Endothelial cell of coronary artery (primary cell): ENCODE data around the gene OPRL1. TPM values are rescaled to one million over a fixed set of nuclear protein-coding genes. Genes with fewer than 3 reads are reported as not detected.

Source experiments
- total RNA-seq: library from RNA; depleted of rRNA; stranded (reverse); fragments of >200 nt; gene quantifications from 2 replicates; pipeline ENCODE4 v1.2.3, GENCODE V29; 2014

OPRL1 gene
- 1.3 and 2.6 TPM in 2 replicates for total RNA-seq

DNA sequence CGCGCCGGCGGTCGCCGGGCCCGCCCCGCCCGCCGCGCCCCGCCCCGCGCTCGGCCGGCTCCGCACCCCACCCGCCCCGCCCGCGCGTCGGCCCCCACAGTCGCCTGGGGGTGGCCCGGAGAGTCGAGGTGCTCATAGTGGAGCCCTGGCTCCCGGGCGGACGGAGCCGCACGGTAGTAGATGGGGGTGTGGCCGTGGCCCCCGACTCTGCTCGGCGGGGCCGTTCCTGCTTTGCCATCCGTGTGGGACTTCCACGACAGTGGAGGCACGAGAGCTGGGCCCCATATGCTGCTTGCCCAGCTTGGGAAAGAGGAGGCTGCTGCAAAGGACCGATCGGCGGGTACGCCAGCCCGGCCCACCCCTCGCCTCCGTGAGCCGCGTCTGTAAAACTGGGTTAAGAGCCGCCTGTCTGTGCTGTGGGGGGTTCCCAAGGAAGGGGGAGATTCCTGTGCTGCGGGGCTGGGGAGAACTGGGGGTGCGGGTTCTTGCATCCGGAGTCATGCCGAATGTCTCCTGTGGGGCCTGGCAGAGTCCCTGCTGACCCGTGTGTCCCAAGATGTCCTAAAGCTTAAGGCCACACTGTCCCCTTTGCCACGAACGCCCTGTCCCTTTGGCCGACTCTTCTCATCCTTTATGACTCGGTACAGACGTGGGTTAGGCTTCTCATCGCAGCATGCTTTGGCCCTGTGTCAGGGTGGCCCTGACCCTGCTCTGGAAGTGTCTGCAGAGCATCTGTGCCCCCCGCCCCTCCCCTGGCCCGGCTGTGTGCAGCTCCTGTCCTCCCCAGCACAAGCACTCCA, at the start of gene OPRL1:
Gene OPRL1, plus strand, starts transcription at position 70 of the 800 bp plus-strand sequence. CDS start 12,639 bp downstream, outside the sequence.

DNA sequence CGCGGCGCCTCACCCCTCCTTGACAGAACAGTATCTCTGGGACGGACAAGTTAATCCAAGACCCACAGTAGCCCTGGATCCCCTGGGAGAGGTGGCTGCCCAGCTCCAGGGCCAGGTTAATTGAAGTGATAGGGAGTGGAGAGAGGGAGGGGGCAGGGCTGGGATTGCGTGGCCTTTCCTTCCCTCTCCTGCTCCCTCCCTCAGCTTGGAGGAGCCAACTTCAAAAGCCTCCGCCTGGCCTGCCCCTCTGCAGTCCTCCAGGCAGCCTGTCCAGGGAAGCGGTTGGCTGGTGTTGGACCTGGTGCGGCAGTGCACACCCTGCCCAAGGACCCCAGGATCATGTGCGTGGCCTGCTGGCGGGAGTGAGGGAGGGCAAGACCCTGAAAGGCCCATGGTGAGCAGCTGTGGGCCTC, 43.9 kb upstream of the OPRL1 start, which contains the start of gene C20orf204:
Gene C20orf204, plus strand, starts transcription at position 250 of the 413 bp plus-strand sequence. Its CDS starts 142 bp downstream, at position 392.

DNA sequence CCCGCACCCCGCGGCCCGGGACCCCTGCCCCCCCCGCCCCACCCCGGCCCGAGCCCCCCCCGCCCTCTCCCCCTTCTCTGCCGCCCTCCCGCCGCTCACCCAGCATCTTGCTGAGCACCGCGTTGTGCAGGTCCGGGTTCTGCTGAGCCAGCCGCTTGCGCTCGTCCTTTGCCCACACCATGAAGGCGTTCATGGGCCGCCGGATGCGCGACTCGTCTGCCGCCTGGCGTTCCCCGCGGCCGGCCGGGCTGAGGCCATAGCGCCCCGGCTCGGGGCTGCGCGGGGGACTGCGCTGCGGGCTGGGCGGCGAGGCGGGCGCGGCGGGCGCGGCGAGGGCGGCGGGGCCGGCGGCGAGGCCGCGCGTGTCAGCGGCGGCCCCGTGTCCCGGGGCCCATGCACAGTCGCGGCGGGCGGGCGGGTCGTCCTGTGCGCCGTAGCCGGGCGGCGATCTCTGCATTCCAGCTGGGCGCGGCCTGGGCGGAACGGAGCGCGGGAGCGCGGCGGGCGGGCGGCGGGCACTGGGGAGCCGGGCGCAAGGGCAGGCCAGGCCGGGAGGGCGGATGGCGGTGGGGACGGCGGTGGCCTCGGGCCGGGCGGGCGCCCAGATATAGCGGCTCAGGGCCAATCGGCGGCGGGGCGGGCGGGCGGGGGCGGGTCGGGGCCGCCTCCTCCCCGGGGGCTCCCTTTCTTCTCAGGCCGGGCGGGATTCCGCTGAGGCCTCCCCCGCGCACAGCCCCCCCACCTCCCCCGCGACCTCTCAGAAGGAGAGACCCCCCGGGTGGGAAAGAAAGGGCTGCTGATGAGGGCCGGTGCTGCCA, 30.6 kb upstream of the OPRL1 start, which contains the start of gene SOX18:
Gene SOX18, minus strand, starts transcription at position 580 of the 818 bp plus-strand sequence. Its CDS starts 123 bp downstream, at position 457.

DNA sequence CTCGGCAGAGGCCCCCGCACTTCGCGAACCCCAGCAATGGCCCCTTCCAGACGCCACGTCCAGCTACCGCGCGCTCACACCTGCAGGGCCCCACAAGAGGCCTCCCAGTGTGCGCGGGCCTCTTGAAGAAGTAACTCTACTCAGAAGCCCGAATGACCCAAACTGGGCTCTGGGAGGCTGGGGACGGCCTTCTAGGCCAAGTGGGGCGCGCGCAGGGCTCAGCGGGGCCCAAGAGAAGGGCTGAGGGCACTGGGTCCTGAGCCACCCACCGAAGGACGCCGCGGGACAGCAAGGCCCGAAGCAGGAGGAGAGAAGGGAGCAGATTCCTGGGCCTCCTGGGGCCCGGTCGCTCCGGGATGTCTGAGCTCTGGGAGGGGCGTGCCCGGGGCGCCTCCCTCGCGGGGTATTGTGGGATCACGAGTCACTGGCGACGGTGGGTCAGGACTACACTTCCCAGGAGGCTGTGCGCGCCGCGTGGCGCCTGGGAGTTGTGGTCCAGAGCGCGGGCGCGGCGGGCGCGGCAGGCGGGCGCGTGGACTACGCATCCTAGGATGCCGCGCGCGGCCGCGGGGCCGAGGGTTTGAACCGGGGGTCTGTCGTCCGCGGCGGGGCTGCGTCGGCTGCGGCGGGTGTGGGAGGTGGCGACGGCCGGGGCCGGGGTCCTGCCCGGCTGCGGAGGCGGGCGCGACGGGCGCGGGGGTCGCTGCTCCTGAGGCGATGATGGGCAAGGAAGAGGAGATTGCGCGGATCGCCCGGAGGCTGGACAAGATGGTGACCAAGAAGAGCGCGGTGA, 17.1 kb upstream of the OPRL1 start, which contains the start of gene TCEA2:
Gene TCEA2, plus strand, starts transcription at position 603 of the 793 bp plus-strand sequence. Its CDS starts 115 bp downstream, at position 718.

DNA sequence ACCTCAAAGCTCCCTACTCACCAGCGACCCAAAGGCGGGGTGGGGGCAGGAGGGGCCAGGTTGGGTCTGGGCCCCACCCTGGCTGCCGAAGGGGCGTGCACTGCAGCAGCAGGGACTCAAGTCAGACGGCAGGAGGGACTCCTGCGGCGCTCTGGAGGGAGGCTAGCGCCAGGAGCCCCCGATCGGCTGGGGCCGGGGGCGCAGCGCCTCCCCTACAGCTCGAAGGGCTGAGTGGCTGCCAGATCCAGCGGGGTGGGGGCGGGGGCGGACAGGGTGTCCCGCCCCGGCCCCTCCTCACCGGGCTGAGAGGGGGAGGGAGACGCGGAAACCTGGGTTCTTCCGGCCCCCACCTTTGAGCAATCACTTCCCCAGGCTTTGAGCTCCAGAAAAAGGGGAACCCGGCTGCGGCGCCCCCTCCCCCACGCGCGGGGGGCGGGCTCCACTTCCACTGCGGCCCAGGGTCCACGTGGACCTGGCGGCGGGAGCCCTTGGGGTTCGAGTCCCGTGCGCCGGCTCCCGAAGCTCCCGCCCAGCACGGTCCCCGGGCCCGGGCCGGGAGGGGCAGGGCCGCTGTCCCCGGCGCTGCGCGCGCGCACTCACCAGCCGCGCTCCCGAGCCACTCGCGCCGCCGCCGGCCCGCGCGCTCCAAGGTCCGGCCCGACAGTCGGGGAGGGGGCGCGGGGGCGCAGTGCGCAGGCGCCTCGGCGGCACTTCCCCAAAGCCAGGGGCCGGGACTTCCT, 439 bp upstream of the OPRL1 start, which contains the start of gene RGS19:
Gene RGS19, minus strand, starts transcription at position 246 of the 740 bp plus-strand sequence. CDS start 2,632 bp downstream, outside the sequence.

DNA sequence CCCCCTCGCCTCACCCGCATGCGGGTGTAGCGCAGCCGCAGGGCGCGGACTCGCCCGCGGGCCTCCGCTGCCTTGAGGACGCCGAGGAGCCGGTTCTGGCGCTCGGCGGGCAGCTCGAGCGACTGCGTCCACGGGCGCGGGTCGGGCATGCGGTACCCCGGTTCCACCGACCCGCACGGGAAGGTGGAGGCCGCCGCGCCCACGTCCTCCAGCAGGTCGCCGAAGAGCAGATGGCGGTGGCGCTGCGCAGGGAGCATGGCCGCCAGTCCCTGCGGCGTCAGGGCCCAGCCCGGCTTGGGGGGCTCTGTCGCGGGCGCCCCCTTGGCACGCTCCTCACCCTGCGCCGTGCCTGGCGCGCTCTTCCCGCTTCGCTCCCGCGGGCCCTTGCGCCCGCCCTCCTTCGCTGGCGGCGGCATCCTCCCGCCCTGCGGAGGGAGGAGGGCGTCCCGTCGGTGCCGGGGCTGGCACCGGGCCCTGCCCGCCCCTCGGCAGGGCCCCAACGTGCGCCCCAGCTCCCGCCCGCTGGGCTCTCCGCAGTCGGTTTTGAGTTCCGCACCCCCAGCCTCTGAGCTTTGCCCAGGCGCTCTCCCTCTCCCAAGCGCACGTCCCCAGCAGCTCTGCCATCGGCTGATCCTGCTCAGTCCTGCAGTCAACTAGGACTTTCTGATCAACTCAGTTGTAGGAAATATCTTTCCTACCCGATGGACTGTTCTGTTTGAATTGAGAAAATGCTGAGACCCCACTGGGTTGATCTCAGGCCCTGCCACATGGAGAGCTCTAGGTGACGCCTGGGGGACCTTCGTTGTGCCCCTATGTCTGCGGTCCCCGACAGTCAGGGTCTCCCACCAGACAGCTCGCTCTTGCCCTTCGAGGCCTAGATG, 4.2 kb downstream of the OPRL1 start, which contains the start of gene LKAAEAR1:
Gene LKAAEAR1, minus strand, starts transcription at position 595 of the 881 bp plus-strand sequence. Its CDS starts 179 bp downstream, at position 416.

DNA sequence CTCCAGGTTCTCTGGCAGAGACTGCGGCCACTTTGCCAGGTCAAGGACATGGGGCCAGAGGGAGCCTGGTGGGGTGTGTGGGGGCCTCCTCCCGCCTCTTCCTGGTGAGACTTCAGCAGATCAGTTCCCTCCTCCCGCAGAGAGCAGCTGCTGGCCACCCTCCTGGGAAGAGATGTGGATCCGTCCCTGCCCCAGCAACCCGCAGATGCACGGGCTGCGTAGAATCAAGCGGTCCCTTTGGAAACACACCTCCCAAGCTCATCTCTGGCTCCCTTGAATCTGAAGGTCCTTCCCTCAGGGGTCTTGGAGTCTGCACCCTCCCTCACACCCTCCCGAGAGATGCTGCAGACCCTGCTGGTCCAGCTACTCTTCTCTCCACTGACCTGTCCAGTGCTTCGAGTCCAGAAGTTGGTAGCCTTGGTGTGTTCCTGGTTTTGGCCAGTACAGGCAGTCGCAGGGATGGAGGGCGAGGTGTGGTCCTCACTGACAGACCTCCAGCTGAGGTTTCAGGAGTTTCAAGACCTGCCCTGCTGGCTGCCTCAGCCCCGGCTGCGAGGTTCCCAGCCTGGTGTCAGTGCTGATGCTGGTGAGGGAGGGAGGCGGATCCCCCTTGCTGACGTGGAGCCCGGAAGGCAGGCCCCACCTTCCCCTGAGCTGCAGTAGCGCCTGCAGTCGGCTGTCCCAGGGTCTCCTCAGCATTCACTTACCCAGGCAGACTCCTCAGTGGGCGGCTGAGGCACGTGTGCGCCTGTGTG, 27.3 kb downstream of the OPRL1 start, which contains the start of gene NPBWR2:
Gene NPBWR2, minus strand, starts transcription at position 585 of the 755 bp plus-strand sequence. CDS start 734 bp downstream, outside the sequence.

Other genes with a start within 250 kb of the OPRL1 start
- 7.8 and 12.8 TPM in 2 replicates for gene ZBTB46, start 248.8 kb upstream of the OPRL1 start, total RNA-seq
- gene ABHD16B, start 218.6 kb upstream of the OPRL1 start, total RNA-seq: not detected in 2 replicates
- 101 and 131 TPM in 2 replicates for gene TPD52L2, start 214.8 kb upstream of the OPRL1 start, total RNA-seq
- gene DNAJC5, start 185.0 kb upstream of the OPRL1 start, total RNA-seq: 82.5 and 84.7 TPM in 2 replicates
- 25.3 and 29.2 TPM in 2 replicates for gene UCKL1, start 123.7 kb upstream of the OPRL1 start, total RNA-seq
- gene ZNF512B, start 110.2 kb upstream of the OPRL1 start, total RNA-seq: 9.9 and 10.3 TPM in 2 replicates
- gene SAMD10, start 100.4 kb upstream of the OPRL1 start, total RNA-seq: 1.8 and 2.2 TPM in 2 replicates
- 76.2 and 81.9 TPM in 2 replicates for gene PRPF6, start 99.0 kb upstream of the OPRL1 start, total RNA-seq
- 1.9 TPM in 2 replicates for gene C20orf204, start 43.9 kb upstream of the OPRL1 start, total RNA-seq
- gene SOX18, start 30.4 kb upstream of the OPRL1 start, total RNA-seq: 16.0 and 23.7 TPM in 2 replicates
- 25.1 and 39.3 TPM in 2 replicates for gene TCEA2, start 16.9 kb upstream of the OPRL1 start, total RNA-seq
- gene RGS19, start 564 bp upstream of the OPRL1 start, total RNA-seq: 17.0 and 17.5 TPM in 2 replicates
- not detected in 2 replicates for gene LKAAEAR1, start 4.3 kb downstream of the OPRL1 start, total RNA-seq
- gene NPBWR2, start 27.5 kb downstream of the OPRL1 start, total RNA-seq: not detected in 2 replicates
- gene MYT1, start 84.4 kb downstream of the OPRL1 start, total RNA-seq: not detected in 2 replicates
- 32.5 and 41.4 TPM in 2 replicates for gene PCMTD2, start 175.7 kb downstream of the OPRL1 start, total RNA-seq